H9 (cell line): ENCODE measurements around the gene TBXAS1. TPM values are rescaled to one million over a fixed set of nuclear protein-coding genes. Genes with fewer than 3 reads are reported as not detected.

Experiments
- DNase-seq: peaks from one replicate; pipeline ENCODE4 v3.0.0-alpha.2; 2017
- H2AFZ ChIP-seq: one replicate; pipeline ENCODE4 v1.6.1; 2013; ENCODE audit warnings: mild to moderate bottlenecking, low read length, control low read depth, moderate library complexity
- H2AK5ac ChIP-seq: 2 replicates; pipeline ENCODE4 v1.6.1; 2013; ENCODE audit warnings: low read length, control low read depth, mixed read lengths; ENCODE audit not compliant: insufficient read length
- H2BK120ac ChIP-seq: one replicate; pipeline ENCODE4 v1.6.1; 2013; ENCODE audit warnings: low read depth, mild to moderate bottlenecking, low read length, control low read depth, inconsistent platforms; ENCODE audit not compliant: poor library complexity, severe bottlenecking
- H2BK12ac ChIP-seq: 2 replicates; pipeline ENCODE4 v1.6.1; 2013; ENCODE audit warnings: low read length, control low read depth, mixed read lengths, low read depth; ENCODE audit not compliant: insufficient read length
- H2BK15ac ChIP-seq: 2 replicates; pipeline ENCODE4 v1.6.1; 2013; ENCODE audit warnings: low read depth, low read length, control low read depth
- H2BK20ac ChIP-seq: one replicate; pipeline ENCODE4 v1.6.1; 2013; ENCODE audit warnings: low read depth, mild to moderate bottlenecking, low read length, control low read depth, inconsistent platforms; ENCODE audit not compliant: poor library complexity, severe bottlenecking
- H2BK5ac ChIP-seq: 2 replicates; pipeline ENCODE4 v1.6.1; 2013; ENCODE audit warnings: low read length, control low read depth, mixed read lengths; ENCODE audit not compliant: insufficient read length
- H3K14ac ChIP-seq: 2 replicates; pipeline ENCODE4 v1.6.1; 2013; ENCODE audit warnings: low read length, control low read depth; ENCODE audit not compliant: insufficient read depth
- H3K18ac ChIP-seq: 2 replicates; pipeline ENCODE4 v1.6.1; 2013; ENCODE audit warnings: low read depth, mild to moderate bottlenecking, mixed read lengths, low read length, control low read depth; ENCODE audit not compliant: insufficient read length
- H3K23ac ChIP-seq: 2 replicates; pipeline ENCODE4 v1.6.1; 2013; ENCODE audit warnings: low read length, control low read depth, mixed read lengths, low read depth; ENCODE audit not compliant: insufficient read length
- H3K23me2 ChIP-seq: 2 replicates; pipeline ENCODE4 v1.6.1; 2013; ENCODE audit warnings: low read depth, mild to moderate bottlenecking, mixed read lengths, low read length, control low read depth; ENCODE audit not compliant: insufficient read length, poor library complexity, severe bottlenecking
- H3K27ac ChIP-seq: 2 replicates; pipeline ENCODE4 v1.5.1; 2013; ENCODE audit warnings: low read length, control low read depth, mixed read lengths, low read depth; ENCODE audit not compliant: insufficient read length
- H3K27me3 ChIP-seq: 2 replicates; pipeline ENCODE4 v1.6.1; 2013; ENCODE audit warnings: low read length, control low read depth, inconsistent platforms; ENCODE audit not compliant: insufficient read depth
- H3K4ac ChIP-seq: 2 replicates; pipeline ENCODE4 v1.6.1; 2013; ENCODE audit warnings: low read depth, mild to moderate bottlenecking, control low read depth, inconsistent platforms, low read length, moderate library complexity
- H3K4me1 ChIP-seq: 2 replicates; pipeline ENCODE4 v1.6.1; 2013; ENCODE audit warnings: low read length, control low read depth, inconsistent platforms; ENCODE audit not compliant: insufficient read depth
- H3K4me2 ChIP-seq: 2 replicates; pipeline ENCODE4 v1.6.1; 2013; ENCODE audit warnings: low read length, control low read depth, mixed read lengths; ENCODE audit not compliant: insufficient read length, insufficient read depth
- H3K56ac ChIP-seq: 2 replicates; pipeline ENCODE4 v1.6.1; 2013; ENCODE audit warnings: low read depth, mild to moderate bottlenecking, mixed read lengths, low read length, control low read depth; ENCODE audit not compliant: insufficient read length
- H3K79me1 ChIP-seq: 2 replicates; pipeline ENCODE4 v1.6.1; 2013; ENCODE audit warnings: low read depth, mild to moderate bottlenecking, moderate library complexity, low read length, control low read depth, inconsistent platforms; ENCODE audit not compliant: insufficient read depth, poor library complexity, severe bottlenecking
- H3K79me2 ChIP-seq: 2 replicates; pipeline ENCODE4 v1.6.1; 2013; ENCODE audit warnings: low read length, control low read depth, inconsistent platforms; ENCODE audit not compliant: insufficient read depth
- H3K9ac ChIP-seq: 2 replicates; pipeline ENCODE4 v1.6.1; 2013; ENCODE audit warnings: low read length, control low read depth, mixed read lengths; ENCODE audit not compliant: insufficient read length; ENCODE audit errors: extremely low read depth
- H3K9me3 ChIP-seq: one replicate; pipeline ENCODE4 v1.6.1; 2013; ENCODE audit warnings: low read depth, low read length, inconsistent platforms; ENCODE audit not compliant: control insufficient read depth
- H3T11ph ChIP-seq: one replicate; pipeline ENCODE4 v1.6.1; 2013; ENCODE audit warnings: mild to moderate bottlenecking, low read length, control low read depth, inconsistent platforms
- H4K20me1 ChIP-seq: one replicate; pipeline ENCODE4 v1.6.1; 2013; ENCODE audit not compliant: control insufficient read depth, insufficient read length, insufficient read depth
- H4K5ac ChIP-seq: 2 replicates; pipeline ENCODE4 v1.6.1; 2013; ENCODE audit warnings: low read depth, mild to moderate bottlenecking, mixed read lengths, low read length, control low read depth; ENCODE audit not compliant: insufficient read length
- H4K8ac ChIP-seq: replicated peaks from 2 replicates; pipeline ENCODE4 v1.6.1; 2013; ENCODE audit warnings: low read length, control low read depth, mixed read lengths, low read depth; ENCODE audit not compliant: insufficient read length
- H4K91ac ChIP-seq: 2 replicates; pipeline ENCODE4 v1.6.1; 2013; ENCODE audit warnings: low read depth, mild to moderate bottlenecking, moderate library complexity, mixed read lengths, low read length, control low read depth; ENCODE audit not compliant: insufficient read length
- H3K27ac Mint-ChIP-seq, 3 experiments: 2 replicates in 2 of 3; 3 replicates in 1 of 3; pipeline ENCODE4 v1.8.0; 2020 to 2021; ENCODE audit warnings: mixed read lengths in 3 of 3, mild to moderate bottlenecking in 1 of 3, moderate library complexity in 1 of 3
- H3K27me3 Mint-ChIP-seq: 2 replicates; pipeline ENCODE4 v1.8.0; 2021; ENCODE audit warnings: low read depth, mild to moderate bottlenecking, moderate library complexity, mixed read lengths
- H3K36me3 Mint-ChIP-seq, 3 experiments: 2 replicates in 2 of 3; 3 replicates in 1 of 3; pipeline ENCODE4 v1.8.0; 2020 to 2021; ENCODE audit warnings: low read depth in 3 of 3, mixed read lengths in 3 of 3; ENCODE audit not compliant: insufficient read depth in 1 of 3
- H3K4me1 Mint-ChIP-seq, 2 experiments: 2 replicates each; pipeline ENCODE4 v1.8.0; 2020; ENCODE audit warnings: mixed read lengths in 2 of 2
- H3K4me3 Mint-ChIP-seq, 2 experiments: 2 replicates in 1 of 2; 3 replicates in 1 of 2; pipeline ENCODE4 v1.8.0; 2020 to 2021; ENCODE audit warnings: mild to moderate bottlenecking in 2 of 2, mixed read lengths in 2 of 2, moderate library complexity in 1 of 2
- H3K9me3 Mint-ChIP-seq, 2 experiments: 2 replicates in 1 of 2; 3 replicates in 1 of 2; pipeline ENCODE4 v1.8.0; 2020; ENCODE audit warnings: mild to moderate bottlenecking in 2 of 2, mixed read lengths in 2 of 2, moderate library complexity in 1 of 2
- CTCF ChIP-seq: fragments of 200-600 bp; sonication (generic); conservative IDR thresholded peaks from 3 replicates; pipeline ENCODE4 v1.8.0; 2021; ENCODE audit warnings: antibody characterized with exemption, mild to moderate bottlenecking
- WGBS: extraction: QIAGEN DNeasy Blood & Tissue Kit; methylation state at CpG from one replicate; pipeline ENCODE4 v1.1.7; 2013; ENCODE audit warnings: missing lambda C conversion rate, low lambda C conversion rate, mixed read lengths; ENCODE audit not compliant: insufficient read length; ENCODE audit errors: extremely low coverage; 5-methylcytosine and 5-hydroxymethylcytosine counted together
- total RNA-seq: library from RNA; stranded (reverse); gene quantifications from 2 replicates; pipeline ENCODE4 v1.2.1, GENCODE V29; 2021

TBXAS1 gene
- total RNA-seq, 1 experiment from 2014 or later, result 0.39 TPM

- no peak overlapping the region for H3K27ac ChIP-seq
- no peaks in the 10 kb centered on the region; the same call in 1 of the 2 replicates for H3K27me3 Mint-ChIP-seq
- H2BK12ac ChIP-seq, result no peak overlapping the region
- peaks cover 4 to 5% of the 10 kb centered on the region in 2 experiments; a peak in 3 of 4 replicates for H3K4me1 Mint-ChIP-seq
- no peak overlapping the region for H3K9ac ChIP-seq
- no peak for TF ChIP-seq CTCF
- H2BK120ac ChIP-seq, result no peak overlapping the region
- no peak overlapping the region for H3T11ph ChIP-seq
- H2AK5ac ChIP-seq, result no peak overlapping the region
- H3K18ac ChIP-seq, result no peak overlapping the region
- no peaks in the 10 kb centered on the region for H3K79me1 ChIP-seq
- H3K4ac ChIP-seq, result no peak overlapping the region
- peaks cover 5% of the 10 kb centered on the region; the same call in 1 of the 2 replicates for H3K4me1 ChIP-seq
- no peak overlapping the region for H2BK15ac ChIP-seq
- peaks cover 11 to 19% (median 12%) of the 10 kb centered on the region in 3 experiments for H3K36me3 Mint-ChIP-seq
- no peaks in the 10 kb centered on the region for H3K79me2 ChIP-seq
- H4K91ac ChIP-seq, result no peak overlapping the region
- H3K23me2 ChIP-seq, result no peaks in the 10 kb centered on the region
- H3K14ac ChIP-seq, result no peak overlapping the region
- peaks cover 25 to 26% of the 10 kb centered on the region in 2 experiments for H3K9me3 Mint-ChIP-seq
- DNase-seq, result no peak
- no peak overlapping the region for H2BK5ac ChIP-seq
- no peak overlapping the region for H4K5ac ChIP-seq
- H3K27me3 ChIP-seq, result no peaks in the 10 kb centered on the region
- no peak overlapping the region for H3K27ac Mint-ChIP-seq
- no peak overlapping the region for H4K8ac ChIP-seq
- H3K4me3 Mint-ChIP-seq, result no peak overlapping the region
- no peak overlapping the region for H3K4me2 ChIP-seq
- no peak overlapping the region for H3K56ac ChIP-seq
- H2BK20ac ChIP-seq, result no peak overlapping the region
- no peak overlapping the region for H2AFZ ChIP-seq
- WGBS, result no CpG with 5 or more reads among the region's 2 CpGs
- no peaks in the 10 kb centered on the region for H3K9me3 ChIP-seq
- H3K23ac ChIP-seq, result no peak overlapping the region
- no peaks in the 10 kb centered on the region for H4K20me1 ChIP-seq
These were observed 29.5 kb upstream of the TBXAS1 start for GRCh38 chr7:139799586-139799985.
